CD4-positive, alpha-beta T cell (primary cell): ENCODE results near the gene SNRNP70. TPM values are rescaled to one million over a fixed set of nuclear protein-coding genes. Genes with fewer than 3 reads are reported as not detected.
A peak's percentile ranks its signal among the peaks of the same experiment; 100 is the strongest.

Experiments used
- ATAC-seq: fragments of 200-7000 bp; cut with Tn5 transposase; one replicate; pipeline ENCODE4 v1.10.0; 2022; ENCODE audit warnings: mild to moderate bottlenecking; ENCODE audit not compliant: poor library complexity
- CTCF ChIA-PET: fragments of 350-600 bp; sonication (Branson Sonifier 250); formaldehyde crosslinking; loops from one replicate; lab custom pipeline; 2021; ENCODE audit warnings: antibody characterized with exemption, inconsistent platforms; lab: Charles Lee
- POLR2A ChIA-PET: fragments of 350-600 bp; sonication (Branson Sonifier 250); formaldehyde crosslinking; loops from one replicate; lab custom pipeline; 2021; ENCODE audit warnings: antibody characterized with exemption, inconsistent platforms; lab: Charles Lee
- DNase-seq, 14 experiments: peaks; one replicate each; pipeline ENCODE4 v3.0.0-alpha.2; 2013 to 2020; ENCODE audit warnings: mixed read lengths in 2 of 14
- H3K27ac ChIP-seq, 2 donors: one replicate each; pipeline versions ENCODE4 v1.5.1 to v1.7.0; 2013; ENCODE audit warnings: low read length in 2 of 2, low read depth in 1 of 2, mild to moderate bottlenecking in 1 of 2
- H3K27me3 ChIP-seq, 2 experiments: 1 replicate in 1 of 2; 2 replicates in 1 of 2; pipeline versions ENCODE4 v1.6.1 to v1.7.0; 2013; ENCODE audit warnings: low read length in 2 of 2, control low read depth in 1 of 2, mild to moderate bottlenecking in 1 of 2, moderate library complexity in 1 of 2; ENCODE audit not compliant: insufficient read depth in 2 of 2, control insufficient read depth in 1 of 2
- H3K36me3 ChIP-seq: one replicate; pipeline ENCODE4 v1.6.1; 2013; ENCODE audit warnings: low read length, control low read depth; ENCODE audit not compliant: insufficient read depth
- H3K4me1 ChIP-seq: one replicate; pipeline ENCODE4 v1.6.1; 2013; ENCODE audit warnings: low read length, control low read depth; ENCODE audit not compliant: insufficient read depth
- H3K4me3 ChIP-seq: one replicate; pipeline ENCODE4 v1.5.1; 2013; ENCODE audit warnings: mild to moderate bottlenecking, low read length, moderate library complexity
- H3K9me3 ChIP-seq, 2 experiments: 1 replicate in 1 of 2; 2 replicates in 1 of 2; pipeline versions ENCODE4 v1.6.1 to v1.7.0; 2013; ENCODE audit warnings: low read length in 2 of 2, mild to moderate bottlenecking in 2 of 2, control low read depth in 1 of 2, moderate library complexity in 1 of 2; ENCODE audit not compliant: control insufficient read depth in 1 of 2, insufficient read depth in 1 of 2
- H3K27ac Mint-ChIP-seq: one replicate; pipeline ENCODE4 v1.8.0; 2020; ENCODE audit warnings: mixed read lengths
- H3K27me3 Mint-ChIP-seq: one replicate; pipeline ENCODE4 v1.8.0; 2021; ENCODE audit warnings: mixed read lengths
- H3K36me3 Mint-ChIP-seq: one replicate; pipeline ENCODE4 v1.8.0; 2021; ENCODE audit warnings: low read depth, mixed read lengths
- H3K4me1 Mint-ChIP-seq: one replicate; pipeline ENCODE4 v1.8.0; 2021; ENCODE audit warnings: low read depth, mixed read lengths
- H3K4me3 Mint-ChIP-seq: one replicate; pipeline ENCODE4 v1.8.0; 2020; ENCODE audit warnings: mild to moderate bottlenecking, mixed read lengths
- H3K9me3 Mint-ChIP-seq: one replicate; pipeline ENCODE4 v1.8.0; 2020; ENCODE audit warnings: mixed read lengths
- CTCF ChIP-seq: fragments of 200-600 bp; IDR thresholded peaks from one replicate; pipeline ENCODE4 v1.8.0; 2022; ENCODE audit warnings: antibody characterized with exemption, mild to moderate bottlenecking
- intact Hi-C, 2 experiments: fragments of 100-400 bp; cut with DNase I in 1 of 2; cut with micrococcal nuclease in 1 of 2; formaldehyde crosslinking; loops; one replicate each; pipeline versions ENCODE4 v1.15.1 to v1.9.0; 2023 to 2025; cut with DNase I, micrococcal nuclease
- total RNA-seq, 174 experiments: library from RNA in 2 of 174; stranded (reverse) in 2 of 174; gene quantifications; one replicate each; pipeline ENCODE4 v1.2.3 and lab custom pipeline; 2021 to 2026

The SNRNP70 gene
- total RNA-seq, 2 experiments from 2014 or later, result 375 to 397 TPM

DNA sequence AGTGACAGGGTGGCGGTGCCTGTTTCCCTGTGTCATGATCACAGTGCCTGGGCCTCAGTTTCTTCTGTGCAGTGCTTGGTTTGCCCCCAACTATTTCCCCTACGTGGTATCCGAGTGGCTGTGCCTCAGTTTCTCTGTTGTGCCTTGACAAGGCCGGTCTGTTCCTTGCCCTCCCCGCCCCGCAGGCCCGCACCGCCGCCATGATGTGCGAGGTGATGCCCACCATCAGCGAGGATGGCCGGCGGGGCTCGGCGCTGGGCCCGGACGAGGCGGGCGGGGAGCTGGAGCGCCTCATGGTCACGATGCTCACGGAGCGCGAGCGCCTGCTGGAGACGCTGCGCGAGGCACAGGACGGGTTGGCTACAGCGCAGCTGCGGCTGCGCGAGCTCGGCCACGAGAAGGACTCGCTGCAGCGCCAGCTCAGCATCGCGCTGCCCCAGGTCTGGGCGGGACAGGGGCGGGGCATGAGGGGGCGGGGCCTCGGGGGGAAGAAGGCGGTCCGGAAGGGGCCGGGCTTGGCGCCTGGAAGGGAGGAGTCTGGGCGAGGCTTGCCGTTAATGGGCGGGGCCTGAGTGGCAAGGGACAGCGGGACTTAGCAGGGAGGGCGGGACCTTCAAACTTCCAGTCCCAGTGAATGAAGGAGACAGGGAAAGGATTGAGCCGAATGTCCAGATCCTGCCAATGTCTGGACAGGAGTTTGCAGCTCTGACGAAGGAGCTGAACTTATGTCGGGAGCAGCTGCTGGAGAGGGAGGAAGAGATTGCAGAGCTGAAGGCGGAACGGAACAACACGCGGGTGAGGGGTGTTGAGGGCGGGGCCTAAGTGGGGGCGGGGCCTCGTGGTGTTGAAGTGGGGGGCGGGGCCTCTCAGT, 42.7 kb downstream of the SNRNP70 start:
- H3K4me1 Mint-ChIP-seq, result peaks cover 24% of the 10 kb centered on the region
- Histone ChIP-seq H3K4me3 (peak overlapping the region; percentile 47), H3K27me3 (no peaks in the 10 kb centered on the region), H3K4me1 (peaks cover 15% of the 10 kb centered on the region), H3K36me3 (no peaks in the 10 kb centered on the region), H3K27ac (no peak overlapping the region), H3K9me3 (peaks cover 0 to 3% of the 10 kb centered on the region in 2 experiments)
- H3K36me3 Mint-ChIP-seq, result no peaks in the 10 kb centered on the region
- H3K9me3 Mint-ChIP-seq, result no peaks in the 10 kb centered on the region
- POLR2A ChIA-PET, result interaction anchor here (1.0 to 1.7 kb wide), 6 partner anchors 8 to 135 kb away, joined by 3 to 12 read pairs (median 6); partner anchors contain the start of genes GYS1, LIN7B, PPFIA3 and RUVBL2
- no peaks in the 10 kb centered on the region for H3K27me3 Mint-ChIP-seq
- H3K27ac Mint-ChIP-seq, result peak overlapping the region; percentile 50
- TF ChIP-seq CTCF, result no peak
- DNase-seq, result peak; percentile 90 to 98 (median 94)
- ATAC-seq, result peak; percentile 93
- intact Hi-C loops, result loop anchor here (1.0 to 5.0 kb wide), 4 partner anchors 9 to 136 kb away; partner anchors contain the start of genes LIN7B (in 2 of the 2), C19orf73 (in 1 of the 2), GYS1 (in 1 of the 2) and PPFIA3 (in 1 of the 2)
- H3K4me3 Mint-ChIP-seq, result peak overlapping the region; percentile 73
- CTCF ChIA-PET, result interaction anchor here (1.0 to 4.4 kb wide), 6 partner anchors 9 to 128 kb away, joined by 3 to 43 read pairs (median 6); partner anchors contain the start of genes C19orf73, LIN7B and PPFIA3

DNA sequence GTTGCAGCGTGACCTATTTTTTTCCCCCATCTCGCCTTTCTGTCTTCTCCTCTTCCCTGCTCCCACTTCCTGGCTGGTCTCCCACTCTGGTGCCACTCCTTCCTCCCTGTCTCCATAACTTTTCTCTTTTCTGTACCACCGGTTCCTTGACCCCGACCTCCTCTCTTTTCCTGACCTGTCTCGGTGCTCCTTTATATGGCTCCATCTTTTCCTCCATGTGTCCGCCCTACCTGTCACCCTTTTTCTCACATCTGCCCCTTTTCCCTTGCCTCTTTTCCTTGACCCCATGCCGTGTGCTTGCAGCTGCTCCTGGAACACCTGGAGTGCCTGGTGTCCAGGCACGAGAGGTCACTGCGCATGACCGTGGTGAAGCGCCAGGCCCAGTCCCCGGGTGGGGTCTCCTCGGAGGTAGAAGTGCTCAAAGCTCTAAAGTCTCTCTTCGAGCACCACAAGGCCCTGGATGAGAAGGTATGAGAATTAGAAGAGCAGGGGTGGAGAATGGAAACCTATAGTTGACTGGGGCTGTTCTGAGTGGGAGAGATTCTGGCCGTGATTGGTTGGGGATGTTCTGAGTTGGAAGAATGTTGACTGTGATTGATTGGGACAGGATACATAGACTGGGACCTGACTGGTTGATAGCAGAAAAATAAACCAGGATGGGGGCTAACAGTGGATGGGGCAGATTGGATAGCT, 43.4 kb downstream of the SNRNP70 start:
- H3K9me3 ChIP-seq, result peaks cover 0 to 8% of the 10 kb centered on the region in 2 experiments
- Mint-ChIP-seq H3K4me3 (peak overlapping the region; percentile 50), H3K36me3 (no peaks in the 10 kb centered on the region), H3K9me3 (no peaks in the 10 kb centered on the region), H3K27me3 (peaks cover 2% of the 10 kb centered on the region), H3K27ac (peak overlapping the region; percentile 50), H3K4me1 (peaks cover 32% of the 10 kb centered on the region)
- TF ChIP-seq CTCF, result no peak
- DNase-seq, result no peak
- no peaks in the 10 kb centered on the region for H3K36me3 ChIP-seq
- peaks cover 20% of the 10 kb centered on the region for H3K4me1 ChIP-seq
- H3K4me3 ChIP-seq, result peak overlapping the region; percentile 47
- intact Hi-C loops, result loop anchor here (1.0 to 5.0 kb wide), 4 partner anchors 9 to 136 kb away; partner anchors contain the start of genes LIN7B (in 2 of the 2), C19orf73 (in 1 of the 2), GYS1 (in 1 of the 2) and PPFIA3 (in 1 of the 2)
- POLR2A ChIA-PET, result interaction anchor here (1.0 to 1.7 kb wide), 6 partner anchors 9 to 135 kb away, joined by 3 to 12 read pairs (median 6); partner anchors contain the start of genes GYS1, LIN7B, PPFIA3 and RUVBL2
- CTCF ChIA-PET, result interaction anchor here (1.0 to 4.4 kb wide), 6 partner anchors 9 to 129 kb away, joined by 3 to 43 read pairs (median 6); partner anchors contain the start of genes C19orf73, LIN7B and PPFIA3
- no peak overlapping the region for H3K27ac ChIP-seq
- ATAC-seq, result no peak
- H3K27me3 ChIP-seq, result peaks cover 0 to 3% of the 10 kb centered on the region in 2 experiments

DNA sequence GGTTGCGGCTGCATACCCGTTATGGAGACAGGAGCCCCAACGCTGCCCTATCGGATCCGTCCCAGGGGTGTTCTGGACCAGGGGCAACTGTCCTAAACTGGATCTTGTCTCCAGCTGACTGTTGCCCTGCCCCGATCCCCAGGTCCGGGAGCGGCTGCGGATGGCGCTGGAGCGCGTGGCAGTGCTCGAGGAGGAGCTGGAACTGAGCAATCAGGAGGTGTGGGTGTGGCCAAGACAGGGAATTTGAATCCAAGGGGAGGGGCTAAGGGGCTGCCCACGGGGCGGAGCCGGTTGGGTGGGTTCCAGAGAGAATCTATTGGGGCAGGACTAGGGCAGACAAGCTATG, 44.0 kb downstream of the SNRNP70 start:
- CTCF ChIA-PET, result interaction anchor here (4.4 kb wide), 1 partner anchor 15 kb away, joined by 43 read pairs; the partner anchor contains the start of gene LIN7B
- no peaks in the 10 kb centered on the region for H3K9me3 Mint-ChIP-seq
- Histone ChIP-seq H3K27me3 (peaks cover 0 to 7% of the 10 kb centered on the region in 2 experiments), H3K4me1 (peaks cover 26% of the 10 kb centered on the region), H3K36me3 (no peaks in the 10 kb centered on the region), H3K27ac (no peak overlapping the region), H3K4me3 (no peak overlapping the region), H3K9me3 (peaks cover 0 to 12% of the 10 kb centered on the region in 2 experiments)
- H3K27me3 Mint-ChIP-seq, result peaks cover 4% of the 10 kb centered on the region
- no peaks in the 10 kb centered on the region for H3K36me3 Mint-ChIP-seq
- no peak for DNase-seq
- H3K4me1 Mint-ChIP-seq, result peaks cover 34% of the 10 kb centered on the region
- H3K4me3 Mint-ChIP-seq, result peak overlapping the region; percentile 48
- ATAC-seq, result no peak
- intact Hi-C loops, result loop anchor here (2.0 to 5.0 kb wide), 2 partner anchors 14 to 137 kb away; partner anchors contain the start of genes GYS1 (in 1 of the 2), LIN7B (in 1 of the 2) and RUVBL2 (in 1 of the 2)
- TF ChIP-seq CTCF, result no peak
- H3K27ac Mint-ChIP-seq, result no peak overlapping the region
- POLR2A ChIA-PET, result interaction anchor here (1.5 to 1.7 kb wide), 2 partner anchors 11 to 15 kb away, joined by 3 to 12 read pairs; partner anchors contain the start of gene LIN7B
